GM12874 (cell line): ENCODE data around the gene ABL2.

Experiments used
- TF ChIP-seq, protein P1 (sequence below): IDR thresholded peaks from 2 replicates; pipeline ENCODE4 v1.5.1; 2011; ENCODE audit warnings: low read depth, mild to moderate bottlenecking, control low read depth, low read length, moderate library complexity; ENCODE audit not compliant: insufficient read depth

ABL2 gene

DNA sequence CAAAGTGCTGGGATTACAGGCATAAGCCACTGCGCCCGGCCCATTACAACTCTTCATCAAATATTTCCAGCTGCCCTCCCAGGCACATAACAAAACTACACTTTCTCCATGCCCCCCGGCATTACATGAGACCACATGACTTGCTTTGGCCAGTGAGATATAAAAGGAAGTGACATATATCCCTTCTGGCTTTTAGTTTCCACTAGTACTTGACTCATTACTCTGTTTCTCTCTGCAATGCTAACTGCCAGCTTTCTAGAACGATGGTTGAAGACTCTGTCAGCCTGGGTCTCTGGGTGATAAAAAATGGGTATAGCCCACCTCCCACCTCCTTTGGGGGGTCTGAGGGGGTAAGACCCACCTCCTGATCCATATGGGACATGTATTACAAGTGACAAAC is 24.2 kb downstream of the ABL2 start:
- TF ChIP-seq, protein P1, sequence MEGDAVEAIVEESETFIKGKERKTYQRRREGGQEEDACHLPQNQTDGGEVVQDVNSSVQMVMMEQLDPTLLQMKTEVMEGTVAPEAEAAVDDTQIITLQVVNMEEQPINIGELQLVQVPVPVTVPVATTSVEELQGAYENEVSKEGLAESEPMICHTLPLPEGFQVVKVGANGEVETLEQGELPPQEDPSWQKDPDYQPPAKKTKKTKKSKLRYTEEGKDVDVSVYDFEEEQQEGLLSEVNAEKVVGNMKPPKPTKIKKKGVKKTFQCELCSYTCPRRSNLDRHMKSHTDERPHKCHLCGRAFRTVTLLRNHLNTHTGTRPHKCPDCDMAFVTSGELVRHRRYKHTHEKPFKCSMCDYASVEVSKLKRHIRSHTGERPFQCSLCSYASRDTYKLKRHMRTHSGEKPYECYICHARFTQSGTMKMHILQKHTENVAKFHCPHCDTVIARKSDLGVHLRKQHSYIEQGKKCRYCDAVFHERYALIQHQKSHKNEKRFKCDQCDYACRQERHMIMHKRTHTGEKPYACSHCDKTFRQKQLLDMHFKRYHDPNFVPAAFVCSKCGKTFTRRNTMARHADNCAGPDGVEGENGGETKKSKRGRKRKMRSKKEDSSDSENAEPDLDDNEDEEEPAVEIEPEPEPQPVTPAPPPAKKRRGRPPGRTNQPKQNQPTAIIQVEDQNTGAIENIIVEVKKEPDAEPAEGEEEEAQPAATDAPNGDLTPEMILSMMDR, result no peak

- TF ChIP-seq, protein P1, result no peak
Observed at GRCh38 chr1:179202161-179202560, 27.3 kb downstream of the ABL2 start.

- TF ChIP-seq, protein P1, result no peak
Observed at GRCh38 chr1:179200586-179200985, 28.9 kb downstream of the ABL2 start.

DNA sequence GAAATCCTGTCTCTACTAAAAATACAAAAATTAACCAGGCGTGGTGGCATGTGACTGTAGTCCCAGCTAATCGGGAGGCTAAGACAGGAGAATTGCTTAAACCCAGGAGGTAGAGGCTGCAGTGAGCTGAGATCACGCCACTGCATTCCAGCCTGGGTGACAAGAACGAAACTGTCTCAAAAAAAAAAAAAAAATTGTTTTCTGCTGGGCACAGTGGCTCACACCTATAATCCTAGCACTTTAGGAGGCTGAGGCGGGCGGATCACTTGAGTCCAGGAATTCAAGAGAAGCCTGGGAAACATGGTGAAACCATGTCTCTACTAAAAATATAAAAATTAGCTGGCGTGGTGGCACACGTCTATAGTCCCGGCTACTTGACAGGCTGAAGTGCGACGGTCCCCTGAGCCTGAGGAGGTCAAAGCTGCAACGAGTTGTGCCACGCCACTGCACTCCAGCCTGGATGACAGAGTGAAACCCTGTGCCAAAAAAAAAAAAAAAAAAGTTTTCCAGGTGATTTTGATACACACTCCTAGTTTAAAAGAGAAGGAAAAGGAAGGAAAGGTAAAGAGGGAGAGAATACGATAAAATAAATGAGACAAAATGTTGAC is 31.7 kb downstream of the ABL2 start:
- TF ChIP-seq, protein P1, result no peak

DNA sequence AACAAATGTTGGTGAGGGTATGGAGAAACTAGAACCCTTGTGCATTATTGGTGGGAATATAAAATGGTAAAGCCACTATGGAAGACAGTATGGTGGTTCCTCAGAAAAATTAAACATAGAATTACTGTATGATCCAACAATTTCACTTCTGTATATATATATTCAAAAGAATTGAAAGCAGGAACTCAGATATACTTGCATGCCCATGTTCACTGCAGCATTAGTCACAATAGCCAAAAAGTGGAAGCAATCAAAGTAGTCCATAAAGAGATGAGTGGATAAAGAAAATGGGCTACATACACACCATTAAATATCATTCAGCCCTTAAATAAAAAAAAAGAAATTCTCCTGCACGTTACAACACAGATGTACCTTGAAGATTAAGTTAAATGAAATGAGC is 34.1 kb downstream of the ABL2 start:
- TF ChIP-seq, protein P1, result no peak

DNA sequence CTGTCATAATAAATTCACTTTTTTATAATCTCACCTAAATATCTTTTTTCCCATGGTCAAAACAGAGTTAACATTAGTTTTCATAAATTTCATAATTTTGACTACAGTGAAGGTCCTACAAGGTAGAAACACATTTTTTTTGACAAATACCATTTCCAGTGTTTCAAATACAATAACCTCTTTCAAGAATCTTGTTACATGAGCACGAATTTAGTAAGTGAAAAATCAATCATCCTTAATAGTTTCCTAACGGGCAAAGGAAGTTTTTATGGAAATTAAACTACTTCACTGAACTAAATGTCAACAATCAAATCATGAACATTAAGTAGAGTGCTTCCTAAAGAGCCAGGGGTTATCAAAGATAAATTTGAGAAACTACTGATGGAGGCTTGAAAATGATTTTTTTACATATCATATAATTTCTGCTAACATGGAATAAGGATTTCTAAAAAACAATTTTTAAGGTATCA is 35.4 kb downstream of the ABL2 start:
- TF ChIP-seq, protein P1, result no peak

- TF ChIP-seq, protein P1, result no peak
Observed at GRCh38 chr1:179190861-179191260, 38.6 kb downstream of the ABL2 start.
